BJ (cell line): ENCODE results near the gene ORAI1. TPM values are rescaled to one million over a fixed set of nuclear protein-coding genes. Genes with fewer than 3 reads are reported as not detected.
"Not testable (repeated sequence)": the region's sequence is repeated elsewhere in the genome, so short reads cannot be mapped to it uniquely, and the experiment has no call there.

Source experiments
- CTCF ChIA-PET: fragments of 350-600 bp; formaldehyde crosslinking; extraction: SDS; loops from one replicate; lab custom pipeline; 2021; ENCODE audit warnings: antibody characterized with exemption, inconsistent platforms; lab: Yijun Ruan, JAX
- POLR2A ChIA-PET: fragments of 300-600 bp; sonication (Branson Sonifier 250); formaldehyde crosslinking; extraction: SDS; loops from one replicate; lab custom pipeline; 2021; ENCODE audit warnings: antibody characterized with exemption; lab: Charles Lee
- DNase-seq: peaks from one replicate; pipeline ENCODE4 v3.0.0-alpha.2; 2011; ENCODE audit warnings: low read depth
- H3K27me3 ChIP-seq: 2 replicates; pipeline ENCODE4 v1.6.0; 2011; ENCODE audit warnings: low read length; ENCODE audit not compliant: control insufficient read depth, insufficient read depth
- H3K36me3 ChIP-seq: 2 replicates; pipeline ENCODE4 v1.5.1; 2011; ENCODE audit warnings: low read length; ENCODE audit not compliant: control insufficient read depth, insufficient read depth
- H3K4me3 ChIP-seq: 2 replicates; pipeline ENCODE4 v1.5.1; 2011; ENCODE audit warnings: low read depth, mild to moderate bottlenecking, control low read depth, low read length
- polyA plus RNA-seq: library from polyadenylated mRNA; depleted of rRNA; stranded (reverse); fragments of >200 nt; gene quantifications from 2 replicates; pipeline ENCODE4 v1.2.3, GENCODE V29; 2011
- TF ChIP-seq, protein P1 (sequence below): IDR thresholded peaks from 2 replicates; pipeline ENCODE4 v1.5.1; 2011; ENCODE audit warnings: low read depth, mild to moderate bottlenecking, control low read depth, inconsistent platforms, low read length, moderate library complexity; ENCODE audit not compliant: insufficient read depth

ORAI1 gene
- polyA plus RNA-seq, 1 experiment = 28.3 TPM

- DNase-seq = no peak
- ChIA-PET CTCF (interaction anchor here (0.7 to 1.4 kb wide), 2 partner anchors 40 to 53 kb away, joined by 3 read pairs; no protein-coding TSS in a partner anchor), POLR2A (no interaction called here)
- TF ChIP-seq, protein P1, sequence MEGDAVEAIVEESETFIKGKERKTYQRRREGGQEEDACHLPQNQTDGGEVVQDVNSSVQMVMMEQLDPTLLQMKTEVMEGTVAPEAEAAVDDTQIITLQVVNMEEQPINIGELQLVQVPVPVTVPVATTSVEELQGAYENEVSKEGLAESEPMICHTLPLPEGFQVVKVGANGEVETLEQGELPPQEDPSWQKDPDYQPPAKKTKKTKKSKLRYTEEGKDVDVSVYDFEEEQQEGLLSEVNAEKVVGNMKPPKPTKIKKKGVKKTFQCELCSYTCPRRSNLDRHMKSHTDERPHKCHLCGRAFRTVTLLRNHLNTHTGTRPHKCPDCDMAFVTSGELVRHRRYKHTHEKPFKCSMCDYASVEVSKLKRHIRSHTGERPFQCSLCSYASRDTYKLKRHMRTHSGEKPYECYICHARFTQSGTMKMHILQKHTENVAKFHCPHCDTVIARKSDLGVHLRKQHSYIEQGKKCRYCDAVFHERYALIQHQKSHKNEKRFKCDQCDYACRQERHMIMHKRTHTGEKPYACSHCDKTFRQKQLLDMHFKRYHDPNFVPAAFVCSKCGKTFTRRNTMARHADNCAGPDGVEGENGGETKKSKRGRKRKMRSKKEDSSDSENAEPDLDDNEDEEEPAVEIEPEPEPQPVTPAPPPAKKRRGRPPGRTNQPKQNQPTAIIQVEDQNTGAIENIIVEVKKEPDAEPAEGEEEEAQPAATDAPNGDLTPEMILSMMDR = no peak
- Histone ChIP-seq H3K36me3 (no peaks in the 10 kb centered on the region), H3K4me3 (no peak overlapping the region), H3K27me3 (no peaks in the 10 kb centered on the region)
These were observed 43.6 kb upstream of the ORAI1 start for GRCh38 chr12:121582583-121583333.

DNA sequence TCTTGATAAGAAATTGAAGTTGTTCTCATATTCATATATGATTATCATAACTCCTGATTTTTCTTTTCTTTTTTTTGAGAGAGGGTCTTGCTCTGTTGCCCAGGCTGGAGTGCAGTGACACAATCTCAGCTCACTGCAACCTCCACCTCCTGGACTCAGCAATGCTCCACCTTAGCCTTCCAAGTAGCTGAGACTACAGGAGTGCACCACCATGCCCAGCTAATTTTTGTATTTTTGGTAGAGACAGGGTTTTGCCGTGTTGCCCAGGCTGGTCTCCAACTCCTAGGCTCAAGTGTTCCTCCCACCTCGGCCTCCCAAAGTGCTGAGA lies 43.0 kb upstream of the ORAI1 start:
- H3K27me3 ChIP-seq, POLR2A ChIA-PET, H3K36me3 ChIP-seq, H3K4me3 ChIP-seq, DNase-seq: not testable (repeated sequence)
- CTCF ChIA-PET = interaction anchor here (0.7 kb wide), 1 partner anchor 52 kb away, joined by 3 read pairs; no protein-coding TSS in a partner anchor

DNA sequence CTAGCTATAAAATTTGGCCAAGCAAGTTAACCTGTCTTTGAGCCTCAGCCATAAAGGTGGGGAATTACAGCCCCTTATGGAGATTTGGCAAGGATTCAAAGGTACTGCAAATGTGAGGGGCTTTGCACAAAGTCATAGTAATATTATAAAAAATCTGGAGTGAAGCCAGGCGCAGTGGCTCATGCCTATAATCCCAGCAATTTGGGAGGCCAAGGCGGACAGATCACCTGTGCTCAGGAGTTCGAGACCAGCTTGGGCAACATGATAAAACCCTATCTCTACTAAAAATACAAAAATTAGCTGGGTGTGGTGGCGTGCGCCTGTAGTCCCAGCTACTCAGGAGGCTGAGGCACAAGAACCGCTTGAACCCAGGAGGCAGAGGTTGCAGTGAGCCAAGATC lies 41.4 kb upstream of the ORAI1 start:
- POLR2A ChIA-PET = not testable (repeated sequence)

GRCh38 chr12:121590476-121591143 lies 35.7 kb upstream of the ORAI1 start:
- peak; percentile 35 for DNase-seq
- peak overlapping the region; percentile 17 for H3K4me3 ChIP-seq
- no peaks in the 10 kb centered on the region for H3K27me3 ChIP-seq
- no peaks in the 10 kb centered on the region for H3K36me3 ChIP-seq
- TF ChIP-seq, protein P1 = no peak
- ChIA-PET POLR2A (no interaction called here), CTCF (interaction anchor here (0.9 to 2.4 kb wide), 3 partner anchors 34 to 38 kb away, joined by 3 to 8 read pairs (median 4); partner anchors contain the start of gene ORAI1)

More for the DNA sequence above, 41.4 kb upstream of the ORAI1 start:
- H3K4me3 ChIP-seq, DNase-seq, H3K27me3 ChIP-seq, H3K36me3 ChIP-seq, CTCF ChIA-PET: not testable (repeated sequence)

- DNase-seq = no peak
- POLR2A ChIA-PET = no interaction called here
- H3K27me3 ChIP-seq = no peaks in the 10 kb centered on the region
- CTCF ChIA-PET = interaction anchor here (0.7 to 2.4 kb wide), 2 partner anchors 31 to 40 kb away, joined by 3 to 8 read pairs; no protein-coding TSS in a partner anchor
- H3K36me3 ChIP-seq = no peaks in the 10 kb centered on the region
- H3K4me3 ChIP-seq = no peak overlapping the region
- TF ChIP-seq, protein P1 = no peak
These were observed 34.0 kb upstream of the ORAI1 start for GRCh38 chr12:121592320-121592719.

DNA sequence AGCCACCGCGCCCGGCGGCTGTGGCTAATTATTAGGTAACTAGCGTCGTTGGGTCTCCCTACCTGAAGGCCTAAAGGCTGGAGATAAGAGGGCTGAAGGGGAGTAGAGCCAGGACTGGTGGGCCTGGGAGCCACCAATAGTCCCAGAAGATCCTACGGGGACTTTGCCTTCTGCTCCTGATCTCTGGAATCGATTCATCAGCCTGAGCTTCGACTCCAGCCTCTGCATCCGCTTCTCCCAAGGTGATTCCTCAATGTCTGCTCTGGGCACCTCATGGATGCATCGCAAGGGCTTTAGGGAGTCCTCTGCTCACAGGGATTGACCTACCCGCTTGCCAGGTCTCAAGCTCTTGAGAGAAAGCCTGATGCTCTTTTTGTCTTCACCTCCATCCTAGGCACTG lies 30.8 kb upstream of the ORAI1 start:
- ChIA-PET POLR2A (no interaction called here), CTCF (no interaction called here)
- no peaks in the 10 kb centered on the region for H3K36me3 ChIP-seq
- H3K4me3 ChIP-seq = no peak overlapping the region
- TF ChIP-seq, protein P1 = no peak
- H3K27me3 ChIP-seq = no peaks in the 10 kb centered on the region
- DNase-seq = no peak
